GM21360 (cell line): Measurements from ENCODE around the gene WSCD2.

Source experiments
- ATAC-seq: cut with Tn5 transposase; IDR thresholded peaks from one replicate; pipeline ENCODE4 v1.9.1; 2021; ENCODE audit warnings: mild to moderate bottlenecking, moderate library complexity; ENCODE audit not compliant: unreplicated experiment

Gene WSCD2

GRCh38 chr12:108296945-108297344, 167.9 kb downstream of the WSCD2 start:
- no peak for ATAC-seq

GRCh38 chr12:108297424-108297823, 168.3 kb downstream of the WSCD2 start:
- ATAC-seq, result no peak

- ATAC-seq, result peak; percentile 67
These were observed 169.0 kb downstream of the WSCD2 start for GRCh38 chr12:108297895-108298760.

- no peak for ATAC-seq
These were observed 169.7 kb downstream of the WSCD2 start for GRCh38 chr12:108298761-108299275.

GRCh38 chr12:108299516-108299915, 170.4 kb downstream of the WSCD2 start:
- no peak for ATAC-seq
